ENCODE measurements around the gene TRAF2. TPM values are rescaled to one million over a fixed set of nuclear protein-coding genes. Genes with fewer than 3 reads are reported as not detected.

TRAF2 gene
- total and polyA plus RNA-seq, 2 donors (not counting 3 experiments of a cell fraction or from before 2014, with no cell fraction given) = 10.9 to 23.1 TPM

DNA sequence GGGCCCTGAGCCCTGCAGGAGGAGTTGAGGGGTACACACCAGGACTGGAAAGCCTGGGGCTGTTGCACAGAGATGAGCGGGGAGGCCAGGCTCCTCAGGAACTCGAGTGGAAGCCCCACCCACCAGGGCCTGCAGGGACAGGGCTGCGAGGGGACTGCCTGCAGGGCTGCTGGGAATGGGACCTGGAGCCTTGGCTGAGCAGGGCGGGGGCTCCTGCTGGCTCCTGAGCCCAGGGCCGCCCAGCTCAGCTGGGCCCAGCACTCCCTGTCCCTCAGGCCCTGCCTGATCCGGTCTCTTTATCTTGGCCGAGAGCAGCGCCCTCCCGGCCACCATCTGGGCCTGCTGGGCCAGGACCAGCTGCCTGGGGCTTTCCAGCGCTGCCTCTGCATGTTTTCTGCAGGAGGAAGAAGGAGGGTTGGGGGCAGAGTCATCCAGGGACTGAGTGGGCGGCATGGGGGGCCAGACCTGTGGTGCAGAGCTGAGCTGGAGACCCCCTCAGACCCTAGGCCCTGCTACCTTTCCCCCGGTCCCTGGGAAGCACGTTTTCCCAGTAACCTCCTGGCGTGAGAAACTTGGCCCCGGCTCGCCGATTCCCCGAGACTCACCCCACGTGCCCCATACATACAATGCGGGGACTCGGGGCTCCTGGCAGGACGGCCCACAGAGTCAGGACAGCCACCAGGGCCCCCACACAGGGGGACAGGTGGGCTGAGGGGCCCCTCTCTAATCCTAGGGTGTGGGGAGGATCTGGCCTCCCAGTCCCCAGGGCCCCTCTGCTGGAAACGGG is 75.2 kb downstream of the TRAF2 start:
- intact Hi-C loops (cut with micrococcal nuclease) = no loop called here
- BruUV-seq (replicated peaks) = no TSS peak
- DNase-seq (ENCODE audit: low read depth, low spot score) = no peak
- TF ChIP-seq POLR2AphosphoS5 (IDR thresholded peaks at IDR 0.05; ENCODE audit: insufficient read depth, low read depth, low read length) (no peak), MYC (IDR thresholded peaks at IDR 0.05; ENCODE audit: low read depth, low read length) (no peak), JUN (IDR thresholded peaks at IDR 0.05; ENCODE audit: borderline replicate concordance, insufficient read depth, insufficient read length, low read depth) (no peak), POLR2A (IDR thresholded peaks at IDR 0.05; ENCODE audit: low read depth, low read length) (no peak), GATA2 (IDR thresholded peaks at IDR 0.05; ENCODE audit: insufficient read depth, insufficient read length, low read depth, low read length) (no peak), EZH2 (IDR thresholded peaks at IDR 0.05; ENCODE audit: borderline replicate concordance, low read depth, low read length, severe bottlenecking) (no peak), FOS (IDR thresholded peaks at IDR 0.05; ENCODE audit: borderline replicate concordance, insufficient read depth, low read length) (no peak)
- TF ChIP-seq, protein P1, sequence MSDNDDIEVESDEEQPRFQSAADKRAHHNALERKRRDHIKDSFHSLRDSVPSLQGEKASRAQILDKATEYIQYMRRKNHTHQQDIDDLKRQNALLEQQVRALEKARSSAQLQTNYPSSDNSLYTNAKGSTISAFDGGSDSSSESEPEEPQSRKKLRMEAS (IDR thresholded peaks at IDR 0.05; ENCODE audit: insufficient read depth, insufficient read length) = no peak
- TF ChIP-seq, protein P2, sequence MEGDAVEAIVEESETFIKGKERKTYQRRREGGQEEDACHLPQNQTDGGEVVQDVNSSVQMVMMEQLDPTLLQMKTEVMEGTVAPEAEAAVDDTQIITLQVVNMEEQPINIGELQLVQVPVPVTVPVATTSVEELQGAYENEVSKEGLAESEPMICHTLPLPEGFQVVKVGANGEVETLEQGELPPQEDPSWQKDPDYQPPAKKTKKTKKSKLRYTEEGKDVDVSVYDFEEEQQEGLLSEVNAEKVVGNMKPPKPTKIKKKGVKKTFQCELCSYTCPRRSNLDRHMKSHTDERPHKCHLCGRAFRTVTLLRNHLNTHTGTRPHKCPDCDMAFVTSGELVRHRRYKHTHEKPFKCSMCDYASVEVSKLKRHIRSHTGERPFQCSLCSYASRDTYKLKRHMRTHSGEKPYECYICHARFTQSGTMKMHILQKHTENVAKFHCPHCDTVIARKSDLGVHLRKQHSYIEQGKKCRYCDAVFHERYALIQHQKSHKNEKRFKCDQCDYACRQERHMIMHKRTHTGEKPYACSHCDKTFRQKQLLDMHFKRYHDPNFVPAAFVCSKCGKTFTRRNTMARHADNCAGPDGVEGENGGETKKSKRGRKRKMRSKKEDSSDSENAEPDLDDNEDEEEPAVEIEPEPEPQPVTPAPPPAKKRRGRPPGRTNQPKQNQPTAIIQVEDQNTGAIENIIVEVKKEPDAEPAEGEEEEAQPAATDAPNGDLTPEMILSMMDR (IDR thresholded peaks at IDR 0.05; ENCODE audit: extremely low read depth in 1 of 2, insufficient read depth in 1 of 2, low read depth in 1 of 2, low read length in 2 of 2) = no peak
- Histone ChIP-seq H2AFZ (ENCODE audit: low read depth, low read length) (no peak overlapping the region), H3K36me3 (ENCODE audit: control insufficient read depth in 2 of 2, extremely low read depth in 1 of 2, insufficient read depth in 2 of 2, low read length in 2 of 2) (no peaks in the 10 kb centered on the region), H3K9me1 (replicated peaks; ENCODE audit: control insufficient read depth, extremely low read depth, insufficient read depth, low read length) (no peaks in the 10 kb centered on the region), H4K20me1 (replicated peaks; ENCODE audit: control insufficient read depth, extremely low read depth, insufficient read depth, low read length) (no peaks in the 10 kb centered on the region), H3K4me3 (replicated peaks in 1 of 3; ENCODE audit: insufficient read depth in 1 of 3, low read depth in 1 of 3, low read length in 3 of 3) (no peak overlapping the region), H3K4me2 (ENCODE audit: insufficient read depth, low read length) (no peak overlapping the region), H3K27me3 (ENCODE audit: control insufficient read depth in 2 of 2, insufficient read depth in 2 of 2, low read length in 2 of 2) (no peaks in the 10 kb centered on the region), H3K9ac (replicated peaks; ENCODE audit: extremely low read depth, insufficient read depth, low read length) (no peak overlapping the region), H3K27ac (ENCODE audit: insufficient read depth, low read depth, low read length) (no peak overlapping the region), H3K4me1 (ENCODE audit: control insufficient read depth, extremely low read depth, insufficient read depth, low read length) (no peaks in the 10 kb centered on the region), H3K79me2 (ENCODE audit: control insufficient read depth, insufficient read depth, low read length) (no peaks in the 10 kb centered on the region), H3K9me3 (replicated peaks; ENCODE audit: control insufficient read depth, insufficient read depth, low read length) (no peaks in the 10 kb centered on the region)
- ChIA-PET CTCF (no interaction called here), POLR2A (no interaction called here)
- dilution Hi-C loops (cut with MboI; ENCODE audit: extremely low pct_ligation_motif_present, low sequenced_read_pairs) = no loop called here
- FAIRE-seq = no peak
